SU-DHL-6 (cell line): ENCODE measurements around the gene TWIST2.

ENCODE experiments used
- H2AFZ ChIP-seq: fragments of 200-600 bp; sonication (generic); 2 replicates; pipeline ENCODE4 v1.6.1; 2014; ENCODE audit warnings: low read depth, mild to moderate bottlenecking, moderate library complexity, mixed read lengths, antibody characterized with exemption, low read length; ENCODE audit not compliant: severe bottlenecking
- H3F3A ChIP-seq: fragments of 200-600 bp; shearing (Covaris generic); 2 replicates; pipeline ENCODE4 v1.6.0; 2016; ENCODE audit warnings: antibody characterized with exemption, mild to moderate bottlenecking; ENCODE audit not compliant: insufficient read depth
- H3K27ac ChIP-seq: fragments of 200-600 bp; sonication (generic); 2 replicates; pipeline ENCODE4 v1.5.1; 2016; ENCODE audit warnings: low read depth, mild to moderate bottlenecking, low read length, moderate library complexity, mixed read lengths
- H3K27me3 ChIP-seq: fragments of 200-600 bp; sonication (generic), shearing (Covaris generic); 2 replicates; pipeline ENCODE4 v1.6.0; 2014; ENCODE audit warnings: mild to moderate bottlenecking, low read length
- H3K36me3 ChIP-seq: fragments of 200-600 bp; sonication (generic); 2 replicates; pipeline ENCODE4 v1.6.1; 2014; ENCODE audit warnings: mild to moderate bottlenecking, low read length, mixed read lengths
- H3K4me2 ChIP-seq: fragments of 300-600, 200-600 bp; shearing (Covaris generic), sonication (generic); 2 replicates; pipeline ENCODE4 v1.6.0; 2014; ENCODE audit warnings: low read length, low read depth, mild to moderate bottlenecking; ENCODE audit not compliant: poor library complexity, severe bottlenecking
- H3K4me3 ChIP-seq: fragments of 200-600 bp; sonication (generic); 2 replicates; pipeline ENCODE4 v1.5.1; 2014; ENCODE audit warnings: antibody characterized with exemption, low read length, mild to moderate bottlenecking, mixed read lengths; ENCODE audit not compliant: insufficient read depth, poor library complexity, severe bottlenecking
- H3K79me2 ChIP-seq: fragments of 200-600 bp; sonication (generic); 2 replicates; pipeline ENCODE4 v1.6.1; 2014; ENCODE audit warnings: mild to moderate bottlenecking, low read length, moderate library complexity; ENCODE audit not compliant: insufficient read depth
- H3K9ac ChIP-seq: fragments of 200-600 bp; sonication (generic); 2 replicates; pipeline ENCODE4 v1.7.0; 2014; ENCODE audit warnings: mild to moderate bottlenecking, low read length
- H3K9me2 ChIP-seq: fragments of 200-600 bp; sonication (generic); replicated peaks from 2 replicates; pipeline ENCODE4 v1.6.1; 2014; ENCODE audit warnings: low read length; ENCODE audit not compliant: insufficient read depth
- H3K9me3 ChIP-seq: fragments of 200-600 bp; sonication (generic); 2 replicates; pipeline ENCODE4 v1.6.1; 2014; ENCODE audit warnings: low read length, mixed read lengths; ENCODE audit not compliant: insufficient read depth
- H4K20me1 ChIP-seq: fragments of 200-600 bp; sonication (generic); 2 replicates; pipeline ENCODE4 v1.6.1; 2014; ENCODE audit warnings: low read depth, mild to moderate bottlenecking, antibody characterized with exemption, low read length, moderate library complexity, mixed read lengths
- EZH2phosphoT487 ChIP-seq: fragments of 200-600 bp; sonication (generic), shearing (Covaris generic); conservative IDR thresholded peaks from 2 replicates; pipeline ENCODE4 v1.6.1; 2018; ENCODE audit warnings: mild to moderate bottlenecking, antibody characterized with exemption, low read length, moderate library complexity, mixed read lengths
- TF ChIP-seq, protein P1 (sequence below): fragments of 200-600 bp; sonication (generic); IDR thresholded peaks from one replicate; pipeline ENCODE4 v1.5.1; 2017; ENCODE audit warnings: antibody characterized with exemption, mild to moderate bottlenecking, low read length, moderate library complexity; ENCODE audit not compliant: insufficient read depth, poor library complexity, severe bottlenecking

TWIST2 gene

DNA sequence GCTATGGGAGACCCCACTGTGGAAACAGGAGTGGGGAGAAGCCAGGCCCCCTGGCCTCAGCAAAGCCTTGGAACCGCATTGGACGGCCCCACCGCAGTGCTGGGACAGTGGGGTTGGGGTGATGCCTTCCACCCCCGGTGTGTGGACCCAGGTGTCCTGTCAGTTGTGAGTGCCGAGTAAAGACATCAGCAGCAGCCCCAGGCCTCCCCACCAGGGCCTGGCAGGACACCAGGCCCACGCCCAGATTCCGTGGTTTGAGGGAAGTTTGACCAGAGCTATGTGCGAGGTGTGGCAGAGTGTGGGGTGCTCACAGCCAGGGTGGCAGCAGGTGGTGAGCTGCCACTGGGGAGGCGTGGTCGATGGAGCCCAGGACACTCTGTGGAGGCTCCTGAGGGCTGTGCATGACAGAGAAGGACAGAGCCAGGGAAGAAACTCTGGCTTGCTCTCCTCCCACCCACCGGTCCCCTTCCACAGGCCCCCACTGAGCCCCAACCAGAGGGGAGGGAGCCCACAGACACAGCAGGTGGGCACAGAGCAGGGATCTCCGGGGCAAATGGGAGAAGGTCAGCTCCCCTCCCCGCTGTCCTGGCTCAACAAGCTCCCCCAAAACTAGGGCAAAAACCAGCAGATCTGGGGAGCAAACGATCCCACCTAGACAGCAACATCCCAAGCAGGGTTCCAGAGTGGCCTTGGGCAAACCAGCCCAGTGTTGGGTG lies 69.1 kb downstream of the TWIST2 start:
- Histone ChIP-seq H3K36me3 (no peaks in the 10 kb centered on the region), H3K9me2 (no peaks in the 10 kb centered on the region), H3K27ac (no peak overlapping the region), H3K4me2 (no peak overlapping the region), H3K27me3 (no peaks in the 10 kb centered on the region), H3K9me3 (no peaks in the 10 kb centered on the region), H3K4me3 (no peak overlapping the region), H2AFZ (no peak overlapping the region), H3K79me2 (no peaks in the 10 kb centered on the region), H4K20me1 (no peaks in the 10 kb centered on the region), H3F3A (no peaks in the 10 kb centered on the region), H3K9ac (no peak overlapping the region)
- TF ChIP-seq, protein P1, sequence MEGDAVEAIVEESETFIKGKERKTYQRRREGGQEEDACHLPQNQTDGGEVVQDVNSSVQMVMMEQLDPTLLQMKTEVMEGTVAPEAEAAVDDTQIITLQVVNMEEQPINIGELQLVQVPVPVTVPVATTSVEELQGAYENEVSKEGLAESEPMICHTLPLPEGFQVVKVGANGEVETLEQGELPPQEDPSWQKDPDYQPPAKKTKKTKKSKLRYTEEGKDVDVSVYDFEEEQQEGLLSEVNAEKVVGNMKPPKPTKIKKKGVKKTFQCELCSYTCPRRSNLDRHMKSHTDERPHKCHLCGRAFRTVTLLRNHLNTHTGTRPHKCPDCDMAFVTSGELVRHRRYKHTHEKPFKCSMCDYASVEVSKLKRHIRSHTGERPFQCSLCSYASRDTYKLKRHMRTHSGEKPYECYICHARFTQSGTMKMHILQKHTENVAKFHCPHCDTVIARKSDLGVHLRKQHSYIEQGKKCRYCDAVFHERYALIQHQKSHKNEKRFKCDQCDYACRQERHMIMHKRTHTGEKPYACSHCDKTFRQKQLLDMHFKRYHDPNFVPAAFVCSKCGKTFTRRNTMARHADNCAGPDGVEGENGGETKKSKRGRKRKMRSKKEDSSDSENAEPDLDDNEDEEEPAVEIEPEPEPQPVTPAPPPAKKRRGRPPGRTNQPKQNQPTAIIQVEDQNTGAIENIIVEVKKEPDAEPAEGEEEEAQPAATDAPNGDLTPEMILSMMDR = no peak
- no peak for TF ChIP-seq EZH2phosphoT487

DNA sequence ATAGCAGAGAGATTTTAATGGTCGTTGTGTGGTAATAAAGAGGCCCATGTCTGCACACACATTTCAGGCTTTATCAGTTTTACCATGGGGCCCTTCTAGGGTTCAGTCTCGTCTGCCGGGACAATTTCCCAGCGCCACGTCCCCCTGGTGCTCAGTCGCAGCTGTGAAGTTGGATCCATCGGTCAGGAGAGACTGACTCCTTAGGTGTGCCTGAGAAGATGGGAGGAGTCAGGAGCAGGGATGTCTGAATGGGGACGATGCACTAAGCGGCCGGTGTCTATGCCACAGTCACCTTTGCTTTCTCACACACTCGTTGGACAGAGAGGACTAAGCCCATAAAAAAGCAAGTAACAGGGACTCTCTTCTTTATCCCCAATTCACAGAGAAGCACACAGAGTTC lies 71.4 kb downstream of the TWIST2 start:
- TF ChIP-seq, protein P1 = no peak
- TF ChIP-seq EZH2phosphoT487 = no peak
- H3K4me3 ChIP-seq = no peak overlapping the region
- H3K9me3 ChIP-seq = no peaks in the 10 kb centered on the region
- no peak overlapping the region for H3K27ac ChIP-seq
- H3K9ac ChIP-seq = no peak overlapping the region
- no peaks in the 10 kb centered on the region for H4K20me1 ChIP-seq
- no peaks in the 10 kb centered on the region for H3K79me2 ChIP-seq
- H3K27me3 ChIP-seq = no peaks in the 10 kb centered on the region
- no peak overlapping the region for H3K4me2 ChIP-seq
- no peak overlapping the region for H2AFZ ChIP-seq
- no peaks in the 10 kb centered on the region for H3F3A ChIP-seq
- H3K36me3 ChIP-seq = no peaks in the 10 kb centered on the region
- H3K9me2 ChIP-seq = no peaks in the 10 kb centered on the region

DNA sequence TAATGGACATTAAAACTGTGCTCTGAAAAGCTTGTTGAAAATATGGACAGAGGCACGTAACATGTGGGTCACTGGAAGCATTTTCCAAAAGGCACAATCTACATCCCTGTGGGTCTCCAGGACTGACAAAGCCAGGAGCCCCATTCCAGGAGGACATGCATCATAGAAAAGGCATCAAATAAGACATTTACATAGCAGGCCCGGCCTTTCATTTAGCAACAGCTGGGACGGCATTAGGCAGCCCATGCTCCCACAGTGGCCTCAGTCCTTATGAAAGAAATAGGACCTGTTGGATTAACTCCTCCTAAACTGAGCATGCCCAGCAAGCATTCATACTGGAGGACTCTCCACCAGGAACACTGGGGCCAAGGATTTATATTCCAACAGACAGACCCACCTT lies 72.2 kb downstream of the TWIST2 start:
- Histone ChIP-seq H3K9ac (no peak overlapping the region), H4K20me1 (no peaks in the 10 kb centered on the region), H3K27me3 (no peaks in the 10 kb centered on the region), H3K9me3 (no peaks in the 10 kb centered on the region), H2AFZ (no peak overlapping the region), H3K36me3 (no peaks in the 10 kb centered on the region), H3K79me2 (no peaks in the 10 kb centered on the region), H3F3A (no peaks in the 10 kb centered on the region), H3K9me2 (no peaks in the 10 kb centered on the region), H3K27ac (no peak overlapping the region), H3K4me3 (no peak overlapping the region), H3K4me2 (no peak overlapping the region)
- TF ChIP-seq, protein P1 = no peak
- no peak for TF ChIP-seq EZH2phosphoT487
